Breast epithelium (tissue), 3 donors: ENCODE data around the gene WDR1.

Experiments
- CTCF ChIP-seq, 3 donors: fragments of 450-650 bp; IDR thresholded peaks; one replicate each; pipeline ENCODE4 v1.5.1; 2016 to 2017; ENCODE audit warnings: antibody characterized with exemption in 3 of 3, mild to moderate bottlenecking in 3 of 3, moderate library complexity in 3 of 3
- POLR2AphosphoS5 ChIP-seq, 3 donors: sonication (generic); formaldehyde crosslinking; IDR thresholded peaks; one replicate each; pipeline ENCODE4 v1.6.1; 2017; ENCODE audit warnings: antibody characterized with exemption in 3 of 3

GRCh38 chr4:10054571-10055041 is 62.0 kb downstream of the WDR1 start:
- TF ChIP-seq CTCF (IDR thresholded peaks at IDR 0.05) = no peak
- TF ChIP-seq POLR2AphosphoS5 (IDR thresholded peaks at IDR 0.05) = no peak
